ENCODE data around the gene CLRN2.

DNA sequence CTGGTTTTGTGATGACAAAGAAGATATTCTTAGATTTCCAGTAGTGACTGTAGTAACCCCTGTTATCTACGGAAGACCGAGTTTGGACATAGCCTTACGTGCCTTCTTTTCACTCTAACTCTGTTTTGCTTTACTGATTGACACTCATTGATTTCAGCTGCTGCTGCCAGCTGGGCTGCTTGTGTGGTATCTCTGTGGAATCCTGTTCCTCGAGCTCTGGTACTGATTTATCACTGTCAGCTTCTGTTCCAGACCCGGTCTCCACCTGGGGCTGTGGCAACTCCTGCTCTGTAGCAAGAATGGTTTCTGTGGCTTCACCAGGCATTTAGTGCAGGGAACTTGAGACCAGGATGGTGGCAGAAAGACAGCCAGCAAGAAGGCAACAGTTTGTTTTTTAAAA, 37.5 kb downstream of the CLRN2 start:
- TF ChIP-seq, protein P1, sequence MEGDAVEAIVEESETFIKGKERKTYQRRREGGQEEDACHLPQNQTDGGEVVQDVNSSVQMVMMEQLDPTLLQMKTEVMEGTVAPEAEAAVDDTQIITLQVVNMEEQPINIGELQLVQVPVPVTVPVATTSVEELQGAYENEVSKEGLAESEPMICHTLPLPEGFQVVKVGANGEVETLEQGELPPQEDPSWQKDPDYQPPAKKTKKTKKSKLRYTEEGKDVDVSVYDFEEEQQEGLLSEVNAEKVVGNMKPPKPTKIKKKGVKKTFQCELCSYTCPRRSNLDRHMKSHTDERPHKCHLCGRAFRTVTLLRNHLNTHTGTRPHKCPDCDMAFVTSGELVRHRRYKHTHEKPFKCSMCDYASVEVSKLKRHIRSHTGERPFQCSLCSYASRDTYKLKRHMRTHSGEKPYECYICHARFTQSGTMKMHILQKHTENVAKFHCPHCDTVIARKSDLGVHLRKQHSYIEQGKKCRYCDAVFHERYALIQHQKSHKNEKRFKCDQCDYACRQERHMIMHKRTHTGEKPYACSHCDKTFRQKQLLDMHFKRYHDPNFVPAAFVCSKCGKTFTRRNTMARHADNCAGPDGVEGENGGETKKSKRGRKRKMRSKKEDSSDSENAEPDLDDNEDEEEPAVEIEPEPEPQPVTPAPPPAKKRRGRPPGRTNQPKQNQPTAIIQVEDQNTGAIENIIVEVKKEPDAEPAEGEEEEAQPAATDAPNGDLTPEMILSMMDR (conservative IDR thresholded peaks at IDR 0.05; ENCODE audit: low read length), result no peak
- no peak for TF ChIP-seq EZH2phosphoT487 (IDR thresholded peaks at IDR 0.05; ENCODE audit: borderline replicate concordance, low read depth, low read length)
